GM23338 (cell line): ENCODE results near the gene CMSS1. TPM values are rescaled to one million over a fixed set of nuclear protein-coding genes. Genes with fewer than 3 reads are reported as not detected.

Source experiments
- ATAC-seq: fragments of 200-7000 bp; cut with Tn5 transposase; 3 replicates; pipeline ENCODE4 v1.9.1; 2020
- DNase-seq: peaks from one replicate; pipeline ENCODE4 v3.0.0-alpha.2; 2015; ENCODE audit warnings: low spot score
- H2AFZ ChIP-seq: fragments of 200-600 bp; sonication (generic); 2 replicates; pipeline ENCODE4 v1.8.0; 2016; ENCODE audit warnings: antibody characterized with exemption, mild to moderate bottlenecking, moderate library complexity
- H3F3A ChIP-seq: fragments of 200-600 bp; sonication (generic); replicated peaks from 2 replicates; pipeline ENCODE4 v1.8.0; 2017; ENCODE audit warnings: antibody characterized with exemption, mixed run types, low read depth
- H3K27ac ChIP-seq: fragments of 200-600 bp; sonication (generic); 2 replicates; pipeline ENCODE4 v1.6.1; 2016; ENCODE audit warnings: low read depth
- H3K27me3 ChIP-seq: fragments of 200-600 bp; sonication (generic); 2 replicates; pipeline ENCODE4 v1.8.0; 2016; ENCODE audit warnings: mild to moderate bottlenecking, mixed run types, moderate library complexity; ENCODE audit not compliant: insufficient read depth
- H3K36me3 ChIP-seq: fragments of 200-600 bp; sonication (generic); 2 replicates; pipeline ENCODE4 v1.8.0; 2016; ENCODE audit warnings: mild to moderate bottlenecking; ENCODE audit not compliant: insufficient read depth
- H3K4me1 ChIP-seq: fragments of 200-600 bp; sonication (generic); 2 replicates; pipeline ENCODE4 v1.8.0; 2016; ENCODE audit warnings: mild to moderate bottlenecking, moderate library complexity; ENCODE audit not compliant: insufficient read depth
- H3K4me2 ChIP-seq: fragments of 200-600 bp; sonication (generic); 2 replicates; pipeline ENCODE4 v1.7.1; 2017; ENCODE audit warnings: mixed run types
- H3K4me3 ChIP-seq: fragments of 200-600 bp; sonication (generic); 2 replicates; pipeline ENCODE4 v1.6.1; 2016; ENCODE audit warnings: mixed run types
- H3K79me2 ChIP-seq: fragments of 200-600 bp; sonication (generic); replicated peaks from 2 replicates; pipeline ENCODE4 v1.8.0; 2017; ENCODE audit warnings: mild to moderate bottlenecking; ENCODE audit not compliant: insufficient read depth
- H3K9me2 ChIP-seq: fragments of 200-600 bp; sonication (generic); 2 replicates; pipeline ENCODE4 v1.8.0; 2017; ENCODE audit not compliant: insufficient read depth
- H4K20me1 ChIP-seq: fragments of 200-600 bp; sonication (generic); replicated peaks from 2 replicates; pipeline ENCODE4 v1.8.0; 2017; ENCODE audit warnings: mild to moderate bottlenecking; ENCODE audit not compliant: insufficient read depth
- H3K27ac Mint-ChIP-seq: 2 replicates; pipeline ENCODE4 v1.8.0; 2020; ENCODE audit warnings: inconsistent platforms, mild to moderate bottlenecking, moderate library complexity, mixed read lengths
- H3K27me3 Mint-ChIP-seq: 3 replicates; pipeline ENCODE4 v1.8.0; 2022; ENCODE audit warnings: low read depth, mild to moderate bottlenecking, moderate library complexity, mixed read lengths, inconsistent platforms; ENCODE audit not compliant: insufficient read depth, poor library complexity
- H3K36me3 Mint-ChIP-seq: 3 replicates; pipeline ENCODE4 v1.8.0; 2021; ENCODE audit warnings: low read depth, mild to moderate bottlenecking, inconsistent platforms, moderate library complexity, mixed read lengths
- H3K4me1 Mint-ChIP-seq: 3 replicates; pipeline ENCODE4 v1.8.0; 2020; ENCODE audit warnings: mild to moderate bottlenecking, inconsistent platforms, mixed read lengths
- H3K4me3 Mint-ChIP-seq: 3 replicates; pipeline ENCODE4 v1.8.0; 2021; ENCODE audit warnings: moderate library complexity, mild to moderate bottlenecking, inconsistent platforms, mixed read lengths
- H3K9me3 Mint-ChIP-seq: 3 replicates; pipeline ENCODE4 v1.8.0; 2020; ENCODE audit warnings: moderate library complexity, mild to moderate bottlenecking, inconsistent platforms, mixed read lengths
- CREB1 ChIP-seq: fragments of 250-450 bp; sonication (Bioruptor Pico); IDR thresholded peaks from 2 replicates; pipeline ENCODE4 v1.5.0; 2020; ENCODE audit warnings: low read depth, mild to moderate bottlenecking, moderate library complexity
- CTCF ChIP-seq, 2 experiments: fragments of 200-600 bp in 1 of 2; sonication (generic) in 1 of 2; conservative IDR thresholded peaks; 2 replicates each; pipeline versions ENCODE4 v1.5.1 to v1.6.1; 2016 to 2017; ENCODE audit warnings: antibody characterized with exemption in 2 of 2, low read depth in 2 of 2, mild to moderate bottlenecking in 2 of 2, moderate library complexity in 1 of 2
- EZH2phosphoT487 ChIP-seq: fragments of 200-600 bp; sonication (generic); IDR thresholded peaks from one replicate; pipeline ENCODE4 v1.8.1; 2018; ENCODE audit warnings: antibody characterized with exemption; ENCODE audit not compliant: unreplicated experiment
- POLR2AphosphoS5 ChIP-seq: IDR thresholded peaks from 2 replicates; pipeline ENCODE4 v1.6.1; 2016; ENCODE audit warnings: antibody characterized with exemption, low read depth
- REST ChIP-seq: IDR thresholded peaks from one replicate; pipeline ENCODE4 v1.6.1; 2018; ENCODE audit warnings: antibody characterized with exemption; ENCODE audit not compliant: unreplicated experiment
- STAT1 ChIP-seq: IDR thresholded peaks from one replicate; pipeline ENCODE4 v1.6.1; 2016; ENCODE audit warnings: antibody characterized with exemption; ENCODE audit not compliant: unreplicated experiment
- ZNF114 ChIP-seq: fragments of 250-450 bp; sonication (Bioruptor Pico); IDR thresholded peaks from 2 replicates; pipeline ENCODE4 v1.5.0; 2020; ENCODE audit warnings: mild to moderate bottlenecking, moderate library complexity
- ZNF331 ChIP-seq: fragments of 250-450 bp; sonication (Bioruptor Pico); IDR thresholded peaks from 2 replicates; pipeline ENCODE4 v1.5.0; 2020; ENCODE audit warnings: low read depth, mild to moderate bottlenecking, moderate library complexity
- ZNF462 ChIP-seq: fragments of 250-450 bp; sonication (Bioruptor Pico); IDR thresholded peaks from 2 replicates; pipeline ENCODE4 v1.5.0; 2020; ENCODE audit warnings: mild to moderate bottlenecking, moderate library complexity
- polyA plus RNA-seq: library from polyadenylated mRNA; unstranded; fragments of >200 nt; fragmentation: Nextera tagmentation; extraction: Ambion mirVana; gene quantifications from 2 replicates; pipeline ENCODE4 v1.2.1, GENCODE V29; 2016
- total RNA-seq: library from RNA; depleted of rRNA; stranded (reverse); fragments of >200 nt; shearing (Covaris generic); gene quantifications from 2 replicates; pipeline ENCODE4 v1.2.3, GENCODE V29; 2014

Gene CMSS1
- total and polyA plus RNA-seq, 2 experiments from 2014 or later: 39.4 to 187 TPM

- no peak for TF ChIP-seq ZNF462 (CRISPR knock-in tag)
- TF ChIP-seq POLR2AphosphoS5: no peak
- no peak for TF ChIP-seq STAT1
- no peak for TF ChIP-seq ZNF114 (CRISPR knock-in tag)
Observed at GRCh38 chr3:99978221-99978620, 160.6 kb downstream of the CMSS1 start (continued).

GRCh38 chr3:99980606-99981005 lies 162.9 kb downstream of the CMSS1 start:
- Histone ChIP-seq H3K79me2 (no peaks in the 10 kb centered on the region; the same call in 1 of the 2 replicates), H3K4me3 (no peak overlapping the region), H4K20me1 (peaks cover 4% of the 10 kb centered on the region; the same call in 1 of the 2 replicates), H3K4me1 (no peaks in the 10 kb centered on the region), H3K4me2 (no peak overlapping the region), H3K27ac (0 out of 2 replicates have a peak overlapping the region, but pooled peaks have one; percentile 8), H3K36me3 (no peaks in the 10 kb centered on the region), H3K27me3 (no peaks in the 10 kb centered on the region), H3K9me2 (peaks cover 2% of the 10 kb centered on the region; the same call in 1 of the 2 replicates), H2AFZ (no peak overlapping the region), H3F3A (no peaks in the 10 kb centered on the region)
- Mint-ChIP-seq H3K27ac (no peak overlapping the region), H3K4me3 (no peak overlapping the region), H3K36me3 (peaks cover 4% of the 10 kb centered on the region; the same call in 1 of the 3 replicates), H3K9me3 (no peaks in the 10 kb centered on the region), H3K4me1 (0 out of 3 replicates have a peak, but pooled peaks cover 2% of the 10 kb centered on the region), H3K27me3 (no peaks in the 10 kb centered on the region)
- no peak for ATAC-seq
- TF ChIP-seq CTCF (conservative IDR thresholded peaks at IDR 0.05; ENCODE audit: low read depth in 2 of 2) (no peak), ZNF331 (CRISPR knock-in tag) (no peak), EZH2phosphoT487 (no peak), STAT1 (no peak), CREB1 (CRISPR knock-in tag) (no peak), REST (no peak)
- no peak for DNase-seq
